GM21619 (cell line): ENCODE data around the gene FXYD4.

ENCODE experiments used
- ATAC-seq: cut with Tn5 transposase; IDR thresholded peaks from one replicate; pipeline ENCODE4 v1.9.1; 2021; ENCODE audit not compliant: unreplicated experiment

Gene FXYD4

DNA sequence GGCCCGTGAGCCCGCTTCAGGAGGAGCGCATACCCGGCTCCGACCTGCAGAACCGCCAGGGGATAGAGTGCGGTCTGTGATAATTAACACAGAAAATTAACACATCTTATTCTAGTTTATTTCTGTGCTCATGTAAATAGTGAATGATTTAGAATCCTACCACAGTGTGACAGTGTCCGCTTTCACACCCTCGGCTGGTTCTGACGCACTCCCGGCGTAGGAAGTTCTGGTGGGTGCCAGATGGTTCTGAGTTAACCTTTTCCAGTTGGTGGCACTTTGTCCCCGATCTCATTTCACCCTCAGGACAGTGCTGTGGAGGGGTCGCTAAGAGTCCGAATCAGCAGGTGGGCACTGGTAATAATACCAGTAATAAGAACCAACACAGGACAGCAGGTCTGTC, 28.3 kb upstream of the FXYD4 start:
- no peak for ATAC-seq

DNA sequence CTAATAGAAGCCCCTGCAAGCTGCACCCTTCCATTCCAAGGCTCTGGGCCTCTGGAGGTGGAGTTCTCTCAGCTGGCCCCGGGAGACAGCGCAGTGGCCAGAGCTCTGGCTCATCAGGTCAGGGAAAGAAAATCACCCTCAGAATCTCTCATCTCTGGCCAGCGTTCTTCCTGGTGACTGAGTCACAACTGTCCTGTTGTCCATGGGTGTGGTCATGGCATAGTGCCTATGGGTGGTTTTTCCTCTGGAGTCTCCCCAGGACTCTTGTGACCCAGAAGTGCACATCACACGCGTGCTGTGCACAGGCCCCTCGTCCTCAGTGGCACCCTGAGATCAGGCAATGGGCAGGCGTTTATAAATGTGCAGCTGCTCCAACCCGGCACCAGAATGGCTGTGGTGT, 27.4 kb upstream of the FXYD4 start:
- ATAC-seq: no peak

DNA sequence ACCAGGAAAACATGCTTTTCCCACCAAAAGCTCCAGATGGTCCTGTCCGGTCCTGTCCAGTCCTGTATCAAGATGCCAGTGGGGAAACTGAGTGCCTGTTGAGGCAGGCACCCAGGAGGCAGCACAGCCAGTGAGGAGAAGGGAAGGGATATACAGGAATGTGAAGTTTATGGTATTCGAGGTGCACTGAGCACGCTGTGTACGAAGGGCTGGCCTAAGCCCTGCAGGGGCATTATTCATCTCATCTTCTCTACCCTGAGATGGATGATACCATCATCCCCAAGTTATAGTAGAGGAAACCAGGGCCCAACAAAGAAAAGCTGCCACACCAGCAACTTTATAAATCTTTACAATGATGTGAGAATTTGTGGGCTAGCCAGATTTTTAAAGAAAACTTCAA, 23.4 kb upstream of the FXYD4 start:
- no peak for ATAC-seq

DNA sequence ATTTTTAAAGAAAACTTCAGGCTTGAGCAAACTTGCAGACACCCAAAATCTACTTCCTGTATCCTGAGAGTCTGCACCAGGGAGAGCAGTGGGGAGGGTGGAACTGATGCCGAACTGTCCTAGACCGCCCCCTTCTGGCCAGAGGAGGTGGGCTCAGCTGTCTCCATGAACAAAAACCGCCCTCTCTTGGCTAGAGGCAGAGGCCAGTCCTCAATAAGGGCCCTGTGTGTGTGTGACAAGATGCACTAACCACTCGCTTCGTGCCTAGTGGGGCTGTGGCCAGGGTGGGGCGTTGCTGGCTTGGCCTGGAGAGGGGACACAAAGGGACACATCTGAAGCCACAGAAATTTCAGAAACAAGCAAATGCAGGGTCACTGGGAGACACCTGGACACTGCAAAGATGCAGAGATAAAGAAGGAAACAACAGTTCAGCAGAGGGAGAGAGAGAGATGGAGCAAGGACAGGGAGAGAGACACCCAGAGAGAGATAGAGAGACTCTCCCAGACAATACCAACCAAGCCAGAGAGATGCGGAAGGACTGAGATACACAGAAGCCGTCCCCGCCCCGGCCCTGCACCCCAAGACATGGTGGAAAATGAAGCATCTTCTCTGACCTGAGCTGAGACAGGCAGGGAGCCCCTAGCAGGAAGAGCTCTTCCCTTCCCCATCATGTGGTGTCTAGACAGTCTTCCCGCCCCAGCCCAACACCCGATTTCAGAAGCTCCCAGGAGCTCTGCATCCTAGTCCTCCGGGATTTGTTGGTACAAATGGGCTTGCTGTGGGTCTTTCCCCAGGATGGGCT, 22.7 kb upstream of the FXYD4 start:
- ATAC-seq: peak; percentile 100

DNA sequence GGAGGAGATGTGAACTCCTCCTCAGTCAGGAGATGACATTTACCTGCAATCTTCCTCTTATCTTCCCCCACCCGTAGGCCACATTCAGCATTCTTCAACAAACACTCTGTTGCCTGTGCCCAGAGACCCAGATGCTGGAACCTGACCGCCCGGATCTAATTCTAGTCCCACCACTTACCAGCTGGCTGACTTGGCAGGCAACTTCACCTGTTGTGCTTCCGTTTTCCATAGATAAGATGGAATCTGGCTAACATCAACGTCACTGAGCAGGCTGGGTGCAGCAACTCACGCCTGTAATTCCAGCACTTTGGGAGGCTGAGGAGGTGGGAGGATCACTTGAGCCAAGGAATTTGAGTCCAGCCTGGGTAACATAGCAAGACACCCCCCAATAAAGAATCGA, 21.3 kb upstream of the FXYD4 start:
- no peak for ATAC-seq

DNA sequence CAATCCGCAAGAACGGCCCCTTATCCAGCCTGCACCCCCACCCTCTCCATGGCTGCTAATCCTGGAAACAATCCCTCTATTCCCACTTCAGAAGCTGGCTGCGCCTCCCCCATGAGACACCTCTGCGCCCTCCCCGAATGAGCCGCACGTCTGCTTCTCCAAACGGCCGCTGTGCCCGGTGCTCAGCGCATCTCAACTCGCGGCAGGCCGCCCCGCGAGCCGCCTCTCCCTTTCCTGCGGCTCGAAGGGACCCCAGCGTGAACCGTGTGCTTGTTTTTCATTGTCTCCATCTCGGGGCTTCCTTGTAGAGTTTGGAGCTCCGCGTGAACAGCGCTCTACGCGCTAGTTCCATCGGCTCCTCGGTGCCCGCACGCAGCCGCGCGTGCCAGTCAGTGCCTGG, 20.8 kb upstream of the FXYD4 start:
- ATAC-seq: no peak

DNA sequence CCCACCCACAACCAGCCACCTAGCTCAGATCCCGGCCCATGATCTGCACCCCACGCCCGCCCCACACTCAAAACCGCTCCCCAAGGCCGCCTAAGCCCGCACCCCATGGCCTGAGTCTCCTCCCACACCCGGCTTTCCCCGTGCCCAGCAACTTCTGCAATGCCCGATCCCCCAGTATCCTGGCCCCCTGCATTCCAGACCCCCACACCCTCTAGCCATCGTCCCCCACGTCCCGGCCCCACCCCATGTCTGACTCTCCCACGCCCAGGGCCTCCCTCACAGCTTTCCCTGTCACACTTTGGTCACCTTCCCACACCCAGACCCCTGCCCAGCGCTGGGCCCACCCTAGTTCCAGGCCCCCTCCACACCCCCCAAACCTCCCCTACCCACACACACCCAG, 20.1 kb upstream of the FXYD4 start:
- no peak for ATAC-seq

DNA sequence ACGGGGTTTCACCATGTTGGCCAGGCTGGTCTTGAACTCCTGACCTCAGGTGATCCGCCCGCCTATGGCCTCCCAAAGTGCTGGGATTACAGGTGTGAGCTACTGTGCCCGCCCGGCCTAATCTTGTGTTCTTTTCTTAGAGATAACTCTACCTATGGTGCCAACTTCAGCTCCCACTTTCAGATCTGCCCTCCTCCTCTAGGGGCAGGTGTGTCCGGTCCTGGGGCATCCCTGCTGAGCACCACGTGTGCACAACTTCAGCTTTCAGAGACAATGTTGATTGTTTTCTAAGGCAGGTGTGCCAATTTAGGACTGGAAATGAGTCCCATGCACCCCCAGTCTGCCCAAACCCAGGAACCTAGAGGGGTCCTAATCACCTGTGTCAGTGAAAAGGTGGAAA, 18.5 kb upstream of the FXYD4 start:
- ATAC-seq: no peak

DNA sequence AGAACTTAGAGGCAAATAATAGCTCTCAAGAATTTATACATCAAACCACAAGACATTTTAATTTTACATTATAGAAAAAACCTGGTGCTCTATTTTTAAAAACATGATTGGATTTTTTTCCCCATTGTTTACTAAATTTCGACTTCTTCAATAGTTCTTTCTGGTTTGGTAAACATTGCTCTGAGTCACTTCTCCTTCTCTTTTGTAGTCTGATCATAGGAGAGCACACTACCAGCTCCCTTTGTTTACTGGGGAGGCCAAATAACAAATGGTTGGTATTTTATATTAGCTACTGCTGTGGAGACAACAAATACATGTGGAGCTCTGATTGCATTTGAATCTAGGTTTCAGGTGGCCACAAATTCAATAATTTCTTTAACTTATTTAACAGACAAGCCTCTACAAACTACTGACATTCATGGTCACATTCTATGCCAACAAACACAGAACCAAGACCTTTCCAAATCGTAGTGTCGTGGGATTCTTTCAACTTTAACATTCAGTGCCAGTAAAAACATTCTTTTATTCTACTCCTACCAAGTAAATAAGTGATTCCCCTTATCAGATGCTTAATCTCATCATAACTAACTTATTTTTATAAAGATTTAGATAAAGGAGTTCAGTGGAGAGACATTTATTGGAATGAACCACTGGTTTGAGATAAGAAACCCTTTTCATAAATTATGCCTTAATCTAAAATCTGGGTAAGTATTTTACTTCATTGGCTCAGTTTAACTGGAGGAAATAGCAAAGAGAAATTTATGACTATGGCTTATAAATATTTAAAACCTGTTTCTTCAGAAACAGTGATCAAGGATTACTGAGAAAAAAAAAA, 17.7 kb upstream of the FXYD4 start:
- no peak for ATAC-seq

DNA sequence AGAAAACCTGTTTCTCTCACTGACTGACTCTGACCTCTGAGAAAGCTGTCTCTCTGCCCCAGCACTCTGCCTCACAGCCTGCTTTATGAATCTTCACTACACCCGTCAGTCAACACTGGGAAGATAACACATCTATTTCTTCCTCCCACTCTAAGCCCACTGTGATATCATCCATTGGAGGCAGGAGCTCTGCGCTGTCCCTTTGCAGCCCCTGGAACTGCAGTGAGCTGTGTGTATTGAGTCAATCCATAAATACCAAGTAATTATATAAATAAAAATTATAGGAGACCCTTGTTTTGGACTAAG, 17.2 kb upstream of the FXYD4 start:
- ATAC-seq: no peak

DNA sequence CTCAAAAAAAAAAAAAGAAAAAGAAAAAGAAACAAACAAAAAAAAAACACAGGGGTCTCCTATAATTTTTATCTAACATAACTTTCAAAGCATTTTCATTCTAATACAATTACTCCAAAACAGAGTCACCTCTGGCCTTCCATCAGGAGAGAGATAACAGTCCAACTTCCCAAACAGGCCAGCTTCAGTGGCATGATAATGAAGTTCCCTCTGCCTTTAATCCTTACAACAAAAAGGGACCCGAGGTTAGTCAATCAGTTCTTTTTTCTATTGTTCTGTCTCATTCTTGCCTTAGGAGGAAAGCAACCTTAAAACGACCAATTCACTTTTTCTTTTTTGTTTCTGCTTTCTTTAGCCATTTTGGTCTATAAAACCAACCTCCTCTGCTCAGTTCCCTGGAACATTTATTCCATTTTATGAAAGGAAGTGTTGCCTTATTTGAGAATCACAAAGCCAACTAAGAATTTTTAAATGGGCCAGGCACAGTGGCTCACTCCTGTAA, 16.5 kb upstream of the FXYD4 start:
- no peak for ATAC-seq

DNA sequence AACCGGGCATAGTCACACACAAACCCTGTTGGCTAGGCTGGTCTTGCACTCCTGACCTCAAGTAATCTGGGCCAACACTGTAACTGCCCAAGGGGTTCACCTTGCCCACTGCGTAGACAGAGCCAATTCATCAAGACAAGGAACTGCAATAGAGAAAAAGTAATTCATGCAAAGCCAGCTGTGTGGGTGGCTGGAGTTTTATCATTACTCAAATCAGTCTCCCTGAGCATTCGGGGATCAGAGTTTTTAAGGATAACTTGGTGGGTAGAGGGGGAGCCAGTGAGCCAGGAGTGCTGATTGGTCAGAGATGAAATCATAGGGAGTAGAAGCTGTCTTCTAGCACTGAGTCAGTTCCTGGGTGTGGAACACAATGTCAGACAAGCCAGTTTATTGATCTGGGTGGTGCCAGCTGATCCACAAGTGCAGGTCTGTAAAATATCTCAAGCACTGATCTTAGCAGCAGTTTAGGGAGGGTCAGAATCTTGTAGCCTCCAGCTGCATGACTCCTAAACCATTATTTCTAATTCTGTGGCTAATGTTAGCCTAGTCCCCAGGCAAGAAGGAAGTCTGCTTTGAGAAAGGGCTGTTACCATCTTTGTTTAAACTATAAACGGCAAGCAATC, 15.6 kb upstream of the FXYD4 start:
- ATAC-seq: no peak

DNA sequence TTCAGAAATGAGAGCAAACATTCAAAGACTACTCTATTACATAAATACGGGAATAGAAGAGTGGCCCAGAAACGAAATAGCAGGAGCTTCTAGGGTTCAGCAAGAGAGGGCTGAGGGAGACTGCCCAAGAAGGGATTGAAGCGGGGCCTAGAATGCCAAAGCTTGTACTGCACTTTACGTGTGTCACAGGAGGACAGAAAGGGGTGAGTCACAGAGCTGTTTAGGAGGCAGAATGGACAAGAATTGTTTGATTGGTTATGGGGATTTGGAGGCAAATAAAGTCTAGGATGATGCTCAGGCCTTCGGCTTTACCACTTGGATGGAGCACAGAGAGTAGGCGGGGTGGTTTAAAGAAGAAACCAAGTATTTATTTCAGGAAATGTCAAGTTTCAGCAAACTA, 11.3 kb upstream of the FXYD4 start:
- no peak for ATAC-seq

DNA sequence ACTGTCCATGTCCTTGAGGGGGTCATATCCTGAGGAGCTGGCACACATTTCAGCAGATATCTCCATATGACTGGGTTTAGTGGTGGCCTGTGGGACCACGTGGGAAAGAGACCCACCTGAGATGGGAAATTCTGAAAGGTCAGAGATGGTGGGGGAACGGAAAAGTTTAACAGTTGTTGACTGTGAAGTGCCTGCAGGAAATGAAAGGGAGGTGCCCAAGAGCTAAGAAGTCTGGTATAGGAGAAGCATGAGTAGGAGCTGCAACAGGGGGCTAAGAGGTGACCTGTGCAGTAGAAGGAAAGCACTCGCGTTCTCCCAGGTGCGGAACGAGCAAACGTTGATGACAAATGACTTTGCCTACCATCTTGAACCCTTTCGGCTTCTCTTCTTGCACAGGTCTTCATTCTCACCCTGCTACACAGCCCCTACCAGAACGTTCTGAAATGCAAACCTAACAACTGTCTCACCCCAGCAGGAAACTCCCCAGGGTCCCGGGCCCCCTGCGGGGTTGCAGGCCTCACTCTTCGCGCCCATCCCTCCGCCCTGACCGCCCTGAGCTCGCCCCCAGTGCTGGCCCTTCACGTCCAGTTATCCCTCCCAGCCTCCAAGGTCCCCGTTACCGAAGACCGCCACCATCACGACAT, 9.8 kb upstream of the FXYD4 start:
- peak; percentile 2 for ATAC-seq

DNA sequence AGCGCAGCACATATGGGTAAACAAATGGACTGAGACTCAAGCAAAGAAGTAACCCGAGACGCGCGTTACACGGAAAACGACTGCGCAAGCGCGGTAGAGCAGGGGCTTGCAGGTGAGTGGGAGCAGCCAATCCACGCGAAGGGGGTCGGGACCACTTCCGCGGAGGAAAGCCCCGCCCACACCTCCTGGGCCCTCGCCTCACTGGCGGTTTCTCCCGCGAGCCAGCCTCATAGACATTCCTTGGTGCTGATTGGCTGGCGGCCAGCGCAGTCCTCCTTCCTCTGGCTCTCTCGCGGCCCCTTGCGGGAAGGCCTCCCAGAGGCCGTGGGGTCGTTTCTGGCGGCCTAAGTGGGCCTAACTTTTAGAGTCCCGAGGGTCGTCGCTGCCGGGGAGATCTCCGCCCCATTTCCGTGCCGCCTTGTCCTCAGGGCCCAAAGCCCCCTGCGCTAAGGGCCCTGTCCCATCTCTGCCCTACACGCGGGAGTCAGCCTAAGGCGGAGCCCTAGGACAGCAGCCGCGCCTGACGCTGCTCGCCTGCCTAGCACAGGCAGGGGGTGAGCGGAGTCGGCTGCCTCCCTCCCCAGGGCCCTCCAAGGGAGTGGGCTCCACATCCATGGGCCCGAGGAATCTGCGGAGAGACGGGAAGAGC, 9.1 kb upstream of the FXYD4 start:
- ATAC-seq: peak; percentile 99

DNA sequence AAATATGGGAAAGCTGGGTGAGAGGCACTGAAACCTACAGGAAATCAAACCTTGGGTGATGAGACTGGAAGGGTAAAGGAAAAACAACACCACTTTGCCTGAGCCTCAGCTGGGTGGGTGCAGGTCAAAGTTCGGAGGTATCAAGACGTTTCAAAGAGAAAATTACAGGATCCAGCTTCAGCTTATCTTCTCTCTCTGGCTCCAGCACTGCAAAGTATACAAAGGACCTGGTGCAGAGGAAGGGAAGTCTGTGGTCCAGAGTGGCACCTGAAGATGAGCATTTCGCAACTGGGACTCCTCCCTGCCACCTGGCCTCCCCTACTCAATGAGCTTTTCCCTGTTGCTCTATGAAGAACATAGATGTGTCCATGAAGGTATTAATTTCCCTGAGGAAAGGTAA, 6.4 kb upstream of the FXYD4 start:
- ATAC-seq: no peak

DNA sequence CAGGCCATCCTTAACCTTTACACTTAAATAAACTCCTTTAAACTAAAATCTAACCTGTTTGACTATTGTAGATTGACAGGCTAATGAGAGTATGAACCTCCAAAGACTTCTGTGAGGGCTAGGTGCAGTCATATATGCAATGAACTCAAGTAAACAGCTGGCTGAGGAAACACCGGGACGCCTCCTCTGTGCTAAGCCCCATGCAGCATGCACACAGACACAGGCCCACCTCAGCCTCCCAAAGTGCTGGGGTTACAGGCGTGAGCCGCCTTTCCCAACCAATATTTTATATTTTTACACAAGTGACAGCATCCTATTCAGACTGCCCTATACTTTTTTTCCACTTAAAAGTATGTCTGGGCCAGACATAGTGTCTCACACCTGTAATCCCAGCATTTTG, 1.5 kb upstream of the FXYD4 start:
- no peak for ATAC-seq

DNA sequence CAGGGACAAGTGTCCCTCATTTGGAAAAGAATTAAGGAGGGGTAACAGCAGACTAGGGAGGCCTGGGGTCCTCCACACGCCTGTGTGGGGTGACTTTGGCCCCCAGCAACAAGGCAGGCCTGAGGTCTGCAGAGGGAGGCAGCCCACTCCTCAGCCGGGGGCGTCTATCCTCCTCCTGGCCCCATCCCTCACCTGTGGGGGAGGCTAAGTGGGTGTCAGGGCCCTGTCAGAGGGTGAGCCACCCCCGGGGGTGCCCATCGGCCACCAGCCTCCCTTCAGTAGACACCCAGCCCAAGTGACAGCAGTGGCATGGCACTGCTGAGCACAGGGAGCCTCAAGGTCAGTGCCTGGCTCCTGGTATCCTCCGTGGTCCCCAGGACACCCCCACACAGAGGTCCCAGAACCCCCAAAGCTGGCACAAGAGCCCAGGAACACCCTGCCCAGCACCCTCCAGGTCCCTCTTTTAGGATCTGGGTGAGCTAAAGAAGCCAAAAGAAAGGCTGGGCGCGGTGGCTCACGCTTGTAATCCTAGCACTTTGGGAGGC, 693 bp upstream of the FXYD4 start:
- no peak for ATAC-seq

DNA sequence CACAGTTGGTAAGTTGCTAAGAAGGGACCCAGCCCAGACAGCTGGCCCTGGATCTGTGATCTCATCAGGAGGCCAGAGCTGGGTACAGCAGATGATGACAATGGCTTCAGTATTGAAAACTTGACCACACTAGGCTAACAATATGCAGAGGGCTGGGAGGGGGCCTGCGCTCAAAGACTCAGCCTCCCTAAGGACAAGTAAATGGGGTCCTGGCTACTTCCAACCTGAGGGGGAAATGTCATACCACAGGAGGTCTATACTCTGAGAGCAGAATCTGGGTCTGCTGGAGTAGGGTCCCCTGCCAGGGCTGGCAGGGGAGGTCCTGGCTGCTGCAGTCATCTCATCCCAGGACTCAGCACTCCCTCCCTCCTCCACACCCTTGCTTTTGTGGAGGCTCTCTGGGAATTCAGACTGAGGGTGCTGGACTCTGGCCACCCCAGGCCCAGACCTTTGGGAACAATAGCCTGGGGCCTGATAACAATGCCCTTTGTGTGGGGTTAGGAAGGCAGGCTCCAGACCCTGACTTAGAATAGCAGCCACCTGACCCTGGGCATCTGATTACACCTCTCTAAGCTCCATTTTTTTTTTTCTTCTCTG, 1.4 kb downstream of the FXYD4 start:
- ATAC-seq: no peak

DNA sequence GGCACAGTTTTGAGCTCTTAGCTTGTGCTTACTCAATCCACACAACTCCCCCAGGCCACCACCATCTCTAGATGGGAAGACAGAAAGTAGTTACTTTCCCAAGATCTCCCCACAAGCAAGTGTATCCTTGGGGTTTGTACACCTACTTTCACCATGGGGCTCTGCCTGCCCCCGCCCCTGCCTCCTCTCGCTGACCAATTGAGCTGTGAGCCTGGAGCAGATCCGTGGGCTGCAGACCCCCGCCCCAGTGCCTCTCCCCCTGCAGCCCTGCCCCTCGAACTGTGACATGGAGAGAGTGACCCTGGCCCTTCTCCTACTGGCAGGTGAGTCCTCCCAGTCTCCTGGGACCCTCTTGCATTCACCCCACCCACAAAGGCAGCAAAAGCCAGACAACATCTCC, 2.0 kb downstream of the FXYD4 start:
- ATAC-seq: no peak
